Ishikawa (cell line): ENCODE results near the gene CLDND1.

Source experiments
- CEBPB ChIP-seq: IDR thresholded peaks from 2 replicates; pipeline ENCODE4 v1.6.1; 2012
- CREB1 ChIP-seq: IDR thresholded peaks from 2 replicates; pipeline ENCODE4 v1.6.1; 2012; ENCODE audit warnings: low read depth
- EGR1 ChIP-seq: IDR thresholded peaks from 2 replicates; pipeline ENCODE4 v1.6.1; 2012
- EP300 ChIP-seq: IDR thresholded peaks from 2 replicates; pipeline ENCODE4 v1.6.1; 2012; ENCODE audit warnings: borderline replicate concordance
- FOXM1 ChIP-seq: IDR thresholded peaks from 2 replicates; pipeline ENCODE4 v1.6.1; 2012; ENCODE audit warnings: low read depth, borderline replicate concordance
- MAX ChIP-seq: IDR thresholded peaks from 2 replicates; pipeline ENCODE4 v1.6.1; 2012
- NFIC ChIP-seq: IDR thresholded peaks from 2 replicates; pipeline ENCODE4 v1.6.1; 2012
- RAD21 ChIP-seq: IDR thresholded peaks from 2 replicates; pipeline ENCODE4 v1.6.1; 2012; ENCODE audit warnings: low read depth
- REST ChIP-seq: IDR thresholded peaks from 2 replicates; pipeline ENCODE4 v1.6.1; 2012; ENCODE audit warnings: low read depth, mild to moderate bottlenecking
- TAF1 ChIP-seq: IDR thresholded peaks from 2 replicates; pipeline ENCODE4 v1.6.1; 2012; ENCODE audit warnings: low read depth, mild to moderate bottlenecking
- TCF12 ChIP-seq: IDR thresholded peaks from 2 replicates; pipeline ENCODE4 v1.6.1; 2012; ENCODE audit warnings: low read depth
- TEAD4 ChIP-seq: IDR thresholded peaks from 2 replicates; pipeline ENCODE4 v1.6.1; 2012
- USF1 ChIP-seq: IDR thresholded peaks from 2 replicates; pipeline ENCODE4 v1.6.1; 2012
- YY1 ChIP-seq: IDR thresholded peaks from 2 replicates; pipeline ENCODE4 v1.6.1; 2012; ENCODE audit warnings: low read depth
- ZBTB7A ChIP-seq: IDR thresholded peaks from 2 replicates; pipeline ENCODE4 v1.6.1; 2012; ENCODE audit warnings: low read depth

Gene CLDND1

GRCh38 chr3:98536456-98537017 lies 13.8 kb upstream of the CLDND1 start:
- TF ChIP-seq TAF1 (no peak), TEAD4 (no peak), TCF12 (no peak), YY1 (no peak), REST (no peak), CREB1 (no peak), MAX (no peak), ZBTB7A (no peak), RAD21 (no peak), EGR1 (no peak), FOXM1 (no peak), EP300 (no peak), CEBPB (no peak), USF1 (no peak)

GRCh38 chr3:98534734-98535133 lies 12.0 kb upstream of the CLDND1 start:
- TF ChIP-seq ZBTB7A (no peak), NFIC (no peak), YY1 (no peak), EGR1 (no peak), TCF12 (no peak), CEBPB (no peak), TEAD4 (no peak), MAX (no peak), FOXM1 (no peak), RAD21 (no peak)

- TF ChIP-seq ZBTB7A (no peak), TCF12 (no peak), EGR1 (no peak), NFIC (no peak), CREB1 (no peak), USF1 (no peak), TAF1 (no peak), YY1 (no peak), RAD21 (no peak), TEAD4 (no peak)
Measured at GRCh38 chr3:98534168-98534567, 11.5 kb upstream of the CLDND1 start.

GRCh38 chr3:98532709-98533571 lies 10.2 kb upstream of the CLDND1 start:
- TF ChIP-seq EGR1 = no peak
- TF ChIP-seq CREB1 = no peak
- no peak for TF ChIP-seq YY1
- TF ChIP-seq ZBTB7A = no peak
- no peak for TF ChIP-seq TCF12
- TF ChIP-seq FOXM1 = no peak
- no peak for TF ChIP-seq MAX
- no peak for TF ChIP-seq REST
- TF ChIP-seq EP300 = no peak

- TF ChIP-seq YY1 (no peak), TCF12 (no peak), REST (no peak), NFIC (no peak), EP300 (no peak), TEAD4 (no peak), CREB1 (no peak), FOXM1 (no peak), MAX (no peak), RAD21 (no peak), CEBPB (no peak), EGR1 (no peak), USF1 (no peak), TAF1 (no peak), ZBTB7A (no peak)
Measured at GRCh38 chr3:98532275-98532637, 9.6 kb upstream of the CLDND1 start.
